ENCODE data around the gene EPHB4. TPM values are rescaled to one million over a fixed set of nuclear protein-coding genes. Genes with fewer than 3 reads are reported as not detected.

The EPHB4 gene
- total and polyA plus RNA-seq, 2 of the 8 experiments (the other 6 are each of a cell fraction or from before 2014, with no cell fraction given) = 85.0 to 113 TPM

DNA sequence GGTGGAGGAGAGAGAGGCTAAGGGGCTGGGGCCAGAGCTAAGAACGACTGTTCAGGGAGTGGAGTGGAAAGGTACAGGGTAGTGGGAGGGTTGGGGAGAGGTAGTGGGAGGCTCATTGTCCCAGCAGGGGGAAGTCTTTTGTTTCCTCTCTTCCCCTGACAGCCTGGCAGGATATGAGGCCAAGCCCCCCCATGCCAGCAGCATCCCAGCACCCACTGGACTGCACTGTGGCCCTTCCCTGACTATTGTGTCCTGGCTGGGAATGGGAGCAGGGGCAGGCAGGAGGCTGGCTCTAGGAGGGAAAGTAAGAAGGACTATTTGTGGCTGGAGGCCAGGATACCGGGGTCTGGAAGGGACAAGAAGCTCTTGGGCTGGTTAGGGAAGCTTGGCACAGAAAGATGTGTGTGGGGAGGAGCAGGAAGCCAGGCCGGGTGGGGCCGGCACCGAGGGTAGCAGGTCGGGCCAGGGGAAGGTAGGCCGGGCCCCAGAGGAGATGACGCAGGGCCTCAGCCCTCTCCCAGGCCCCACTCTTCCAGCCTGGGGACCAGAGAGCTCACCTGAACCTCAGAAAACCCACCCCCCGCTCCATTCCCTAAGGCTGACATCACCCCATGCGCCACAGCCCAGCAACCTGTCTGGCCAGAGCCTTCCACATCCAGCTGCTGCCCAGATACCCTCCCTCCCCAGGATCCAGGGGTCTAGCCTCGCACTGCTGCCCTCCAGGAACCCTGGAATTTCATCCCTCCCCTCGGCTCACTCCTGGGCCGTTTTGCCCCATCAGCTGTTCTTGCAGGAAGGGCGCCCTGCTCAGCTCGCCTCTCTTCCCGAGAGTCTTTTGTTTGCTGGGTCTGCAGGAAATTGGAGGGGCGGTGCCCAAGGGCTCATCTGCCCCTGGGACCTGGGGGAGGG is 8.8 kb upstream of the EPHB4 start:
- FAIRE-seq (peak; percentile 36), DNase-seq (ENCODE audit: low read depth in 1 of 2, low spot score in 2 of 2) (peak; percentile 84 to 96)
- Histone ChIP-seq H3K4ac (replicated peaks; ENCODE audit: insufficient read length, low read depth, low read length) (peak overlapping the region; percentile 97), H3K18ac (ENCODE audit: extremely low read depth, low read length) (peak overlapping the region; percentile 95), H3K23me2 (ENCODE audit: low read depth, low read length) (peaks cover 3% of the 10 kb centered on the region; the same call in 1 of the 2 replicates), H4K8ac (ENCODE audit: extremely low read depth, insufficient read depth, low read length) (peak overlapping the region; percentile 92), H3K9ac (replicated peaks in 1 of 4; ENCODE audit: extremely low read depth in 1 of 4, low read depth in 3 of 4, low read length in 3 of 4) (peak overlapping the region in 3 of 4 experiments; percentile 72 to 77 (median 75); a peak in 6 of 7 replicates), H3K4me3 (ENCODE audit: extremely low read depth in 1 of 4, insufficient read depth in 2 of 4, low read depth in 3 of 4, low read length in 4 of 4) (peak overlapping the region; percentile 9 to 67 (median 56); a peak in 7 of 8 replicates), H2AFZ (ENCODE audit: low read length) (no peak overlapping the region), H2BK120ac (replicated peaks; ENCODE audit: low read depth, low read length) (peak overlapping the region; percentile 92), H3K9me3 (ENCODE audit: insufficient read depth in 2 of 2, low read depth in 1 of 2, low read length in 1 of 2) (no peaks in the 10 kb centered on the region), H3K4me2 (ENCODE audit: insufficient read depth in 1 of 2, low read depth in 2 of 2, low read length in 2 of 2) (peak overlapping the region; percentile 92 to 93), H2BK5ac (ENCODE audit: low read depth, low read length) (peak overlapping the region; percentile 95), H3K27ac (ENCODE audit: low read depth, low read length) (peak overlapping the region; percentile 92), H3K36me3 (ENCODE audit: control insufficient read depth in 2 of 4, insufficient read depth in 4 of 4, low read length in 3 of 4) (no peaks in the 10 kb centered on the region), H3K56ac (replicated peaks; ENCODE audit: insufficient read length, low read depth, low read length) (peak overlapping the region; percentile 84), H2BK12ac (ENCODE audit: low read depth, low read length) (peak overlapping the region; percentile 72), H3K14ac (ENCODE audit: insufficient read length) (peak overlapping the region; percentile 6), H3K79me2 (ENCODE audit: control insufficient read depth in 1 of 2, insufficient read depth in 2 of 2, low read length in 2 of 2) (no peaks in the 10 kb centered on the region), H3K4me1 (replicated peaks in 1 of 4; ENCODE audit: control insufficient read depth in 3 of 4, insufficient read depth in 4 of 4, low read length in 3 of 4) (peaks cover 3 to 10% (median 8%) of the 10 kb centered on the region in 4 experiments), H3K79me1 (ENCODE audit: low read depth, low read length) (peaks cover 6% of the 10 kb centered on the region; the same call in 1 of the 2 replicates), H2AK5ac (ENCODE audit: low read depth, low read length) (peak overlapping the region; percentile 86; the same call in 1 of the 2 replicates), H3K27me3 (replicated peaks in 1 of 4; ENCODE audit: control insufficient read depth in 3 of 4, extremely low read depth in 1 of 4, insufficient read depth in 3 of 4, low read length in 3 of 4) (no peaks in the 10 kb centered on the region), H4K5ac (ENCODE audit: insufficient read length, low read depth, low read length) (peak overlapping the region; percentile 96), H4K91ac (replicated peaks; ENCODE audit: insufficient read length, low read length) (peak overlapping the region; percentile 99), H2BK20ac (ENCODE audit: low read length) (peak overlapping the region; percentile 98), H3K23ac (ENCODE audit: insufficient read length) (no peak overlapping the region), H4K20me1 (replicated peaks in 1 of 2; ENCODE audit: control insufficient read depth in 1 of 2, insufficient read depth in 2 of 2, low read length in 2 of 2) (no peaks in the 10 kb centered on the region), H2BK15ac (ENCODE audit: low read length) (peak overlapping the region; percentile 97)
- 5% methylated on average over 17 of the region's 17 CpGs; no CpG with 5 or more reads in 1 of the 2 experiments for WGBS, 2 experiments (ENCODE audit: extremely low coverage in 1 of 2, insufficient coverage in 1 of 2, insufficient read length in 1 of 2, insufficient replicate concordance in 2 of 2, low coverage in 1 of 2, low lambda C conversion rate in 2 of 2, missing lambda C conversion rate in 1 of 2)
- CTCF ChIA-PET (ENCODE audit: partially characterized antibody) = interaction anchor here (0.6 to 7.0 kb wide), 15 partner anchors 8 to 224 kb away, joined by 3 to 55 read pairs (median 5); partner anchors contain the start of genes EPHB4, MOSPD3, POP7 and SLC12A9
- POLR2A ChIA-PET (ENCODE audit: partially characterized antibody) = interaction anchor here (0.7 to 3.3 kb wide), 27 partner anchors 8 to 407 kb away, joined by 3 to 53 read pairs (median 5); partner anchors contain the start of genes EPHB4, POP7, SLC12A9 and SRRT
- TF ChIP-seq TBP (IDR thresholded peaks at IDR 0.05; ENCODE audit: low read depth, low read length) = peak; percentile 75
- TF ChIP-seq CBX8 (IDR thresholded peaks at IDR 0.05; ENCODE audit: borderline replicate concordance, low read depth, low read length) = no peak
- TF ChIP-seq POLR2A (IDR thresholded peaks at IDR 0.05; ENCODE audit: control extremely low read depth in 1 of 2, low read depth in 2 of 2, low read length in 2 of 2) = peak; percentile 75 to 80
- TF ChIP-seq SIN3A (conservative IDR thresholded peaks at IDR 0.05 in 1 of 2, IDR thresholded peaks at IDR 0.05 in 1 of 2; ENCODE audit: low read depth in 1 of 2, low read length in 2 of 2) = peak in 1 of 2 experiments; percentile 92; a peak in 2 of 4 replicates
- 0 out of 2 replicates have a peak, but pooled peaks have one; percentile 12 for TF ChIP-seq BACH1 (IDR thresholded peaks at IDR 0.05; ENCODE audit: low read length)
- no peak for TF ChIP-seq GABPA (IDR thresholded peaks at IDR 0.05; ENCODE audit: borderline replicate concordance, insufficient read depth, low read length)
- peak; percentile 67 for TF ChIP-seq TAF7 (optimal IDR thresholded peaks at IDR 0.05; ENCODE audit: borderline replicate concordance, low read depth, low read length)
- TF ChIP-seq, protein P1, sequence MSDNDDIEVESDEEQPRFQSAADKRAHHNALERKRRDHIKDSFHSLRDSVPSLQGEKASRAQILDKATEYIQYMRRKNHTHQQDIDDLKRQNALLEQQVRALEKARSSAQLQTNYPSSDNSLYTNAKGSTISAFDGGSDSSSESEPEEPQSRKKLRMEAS (IDR thresholded peaks at IDR 0.05) = peak; percentile 65
- TF ChIP-seq MAFK (IDR thresholded peaks at IDR 0.05; ENCODE audit: low read depth, low read length) = peak; percentile 82
- no peak for TF ChIP-seq CTBP2 (IDR thresholded peaks at IDR 0.05; ENCODE audit: borderline replicate concordance, insufficient read depth, insufficient read length, low read length)

Measured in H1 (cell line).